Measurements from ENCODE around the gene CYP3A7.
A peak's percentile ranks its signal among the peaks of the same experiment; 100 is the strongest.
"Not testable (repeated sequence)": the region's sequence is repeated elsewhere in the genome, so short reads cannot be mapped to it uniquely, and the experiment has no call there.

Gene CYP3A7

GRCh38 chr7:99734987-99735386 lies at the start of gene CYP3A7:
TSS of gene CYP3A7 (minus strand) at chr7:99735196. CDS start at chr7:99735093, 103 bp downstream.
- no peak for DNase-seq

- DNase-seq, result no peak
Observed at GRCh38 chr7:99784007-99784406, 49.0 kb upstream of the CYP3A7 start, which contains the start of gene CYP3A4. TSS of gene CYP3A4 (minus strand) at chr7:99784184. CDS start at chr7:99784081, 103 bp downstream.

- no peak for DNase-seq
Observed at GRCh38 chr7:99782012-99782953, 47.3 kb upstream of the CYP3A7 start.

GRCh38 chr7:99780588-99780987 lies 45.6 kb upstream of the CYP3A7 start:
- DNase-seq, result no peak

- DNase-seq, result no peak
Observed at GRCh38 chr7:99779949-99780348, 45.0 kb upstream of the CYP3A7 start.

GRCh38 chr7:99778880-99779279 lies 43.9 kb upstream of the CYP3A7 start:
- no peak for DNase-seq

GRCh38 chr7:99773395-99773794 lies 38.4 kb upstream of the CYP3A7 start:
- not testable (repeated sequence) for DNase-seq

- DNase-seq, result no peak
Observed at GRCh38 chr7:99772565-99772964, 37.6 kb upstream of the CYP3A7 start.

GRCh38 chr7:99769494-99769893 lies 34.5 kb upstream of the CYP3A7 start:
- DNase-seq, result not testable (repeated sequence)

GRCh38 chr7:99768471-99768870 lies 33.5 kb upstream of the CYP3A7 start:
- peak; percentile 13 for DNase-seq

- DNase-seq, result peak; percentile 7
Observed at GRCh38 chr7:99767662-99768061, 32.7 kb upstream of the CYP3A7 start.

- DNase-seq, result no peak
Observed at GRCh38 chr7:99766484-99767099, 31.6 kb upstream of the CYP3A7 start.

GRCh38 chr7:99764478-99764877 lies 29.5 kb upstream of the CYP3A7 start:
- DNase-seq, result no peak

- no peak for DNase-seq
Observed at GRCh38 chr7:99762680-99763327, 27.8 kb upstream of the CYP3A7 start.

- no peak for DNase-seq
Observed at GRCh38 chr7:99755085-99755484, 20.1 kb upstream of the CYP3A7 start.

GRCh38 chr7:99752356-99752755 lies 17.4 kb upstream of the CYP3A7 start:
- no peak for DNase-seq

- not testable (repeated sequence) for DNase-seq
Observed at GRCh38 chr7:99751322-99752052, 16.5 kb upstream of the CYP3A7 start.

- DNase-seq, result peak; percentile 11
Observed at GRCh38 chr7:99748846-99749579, 14.0 kb upstream of the CYP3A7 start.

- not testable (repeated sequence) for DNase-seq
Observed at GRCh38 chr7:99746915-99747314, 11.9 kb upstream of the CYP3A7 start.

GRCh38 chr7:99745395-99745794 lies 10.4 kb upstream of the CYP3A7 start:
- not testable (repeated sequence) for DNase-seq

GRCh38 chr7:99742737-99743394 lies 7.9 kb upstream of the CYP3A7 start:
- DNase-seq, result no peak

- DNase-seq, result no peak
Observed at GRCh38 chr7:99741441-99741795, 6.4 kb upstream of the CYP3A7 start.
